ENCODE measurements around the gene DCST2. TPM values are rescaled to one million over a fixed set of nuclear protein-coding genes. Genes with fewer than 3 reads are reported as not detected.

Gene DCST2
- total RNA-seq, 2 experiments from 2014 or later, result 0.46 to 0.67 TPM

- intact Hi-C loops (cut with DNase I, micrococcal nuclease), result no loop called here
- ChIA-PET CTCF (interaction anchor here (0.7 to 0.8 kb wide), 2 partner anchors 10 to 14 kb away, joined by 3 read pairs; no protein-coding TSS in a partner anchor), POLR2A (no interaction called here)
- ATAC-seq, result no peak
- H3K9me3 Mint-ChIP-seq (ENCODE audit: low read depth), result no peaks in the 10 kb centered on the region
- peaks cover 11% of the 10 kb centered on the region for H3K4me1 Mint-ChIP-seq
- DNase-seq, result no peak
- no peak overlapping the region for H3K4me3 Mint-ChIP-seq
- H3K36me3 Mint-ChIP-seq (ENCODE audit: low read depth), result peaks cover 3% of the 10 kb centered on the region
- no peaks in the 10 kb centered on the region for H3K27me3 Mint-ChIP-seq
- H3K27ac Mint-ChIP-seq, result no peak overlapping the region
Observed at GRCh38 chr1:155024315-155024714, 9.3 kb downstream of the DCST2 start.

- H3K9me3 Mint-ChIP-seq (ENCODE audit: low read depth), result no peaks in the 10 kb centered on the region
- intact Hi-C loops (cut with DNase I, micrococcal nuclease), result no loop called here
- no peak overlapping the region for H3K4me3 Mint-ChIP-seq
- CTCF ChIA-PET, result interaction anchor here (0.5 to 1.3 kb wide), 5 partner anchors 21 to 81 kb away, joined by 3 to 5 read pairs (median 4); no protein-coding TSS in a partner anchor
- H3K4me1 Mint-ChIP-seq, result peaks cover 18% of the 10 kb centered on the region
- POLR2A ChIA-PET, result no interaction called here
- peaks cover 10% of the 10 kb centered on the region for H3K36me3 Mint-ChIP-seq (ENCODE audit: low read depth)
- DNase-seq, result no peak
- no peaks in the 10 kb centered on the region for H3K27me3 Mint-ChIP-seq
- ATAC-seq, result no peak
- H3K27ac Mint-ChIP-seq, result no peak overlapping the region
Observed at GRCh38 chr1:155023627-155024026, 10.0 kb downstream of the DCST2 start.

GRCh38 chr1:155022927-155023236 is 10.7 kb downstream of the DCST2 start:
- Mint-ChIP-seq H3K4me3 (no peak overlapping the region), H3K27me3 (no peaks in the 10 kb centered on the region), H3K9me3 (ENCODE audit: low read depth) (no peaks in the 10 kb centered on the region), H3K4me1 (peaks cover 23% of the 10 kb centered on the region), H3K36me3 (ENCODE audit: low read depth) (peaks cover 14% of the 10 kb centered on the region), H3K27ac (no peak overlapping the region)
- ChIA-PET POLR2A (no interaction called here), CTCF (interaction anchor here (0.7 to 1.3 kb wide), 8 partner anchors 16 to 678 kb away, joined by 3 to 5 read pairs (median 3); no protein-coding TSS in a partner anchor)
- DNase-seq (no peak), ATAC-seq (no peak)
- intact Hi-C loops (cut with DNase I, micrococcal nuclease), result no loop called here

- ChIA-PET POLR2A (no interaction called here), CTCF (interaction anchor here (0.7 to 1.5 kb wide), 9 partner anchors 16 to 678 kb away, joined by 3 to 5 read pairs (median 3); no protein-coding TSS in a partner anchor)
Observed at GRCh38 chr1:155022136-155022926, 11.2 kb downstream of the DCST2 start.

GRCh38 chr1:155019377-155020245 is 14.0 kb downstream of the DCST2 start:
- intact Hi-C loops (cut with DNase I, micrococcal nuclease), result loop anchor here in 1 of 2 experiments (5.0 kb wide), 1 partner anchor 33 kb away; the partner anchor contains the start of gene ADAM15
- no peak overlapping the region for H3K4me3 Mint-ChIP-seq
- H3K27ac Mint-ChIP-seq, result peak overlapping the region; percentile 58
- H3K27me3 Mint-ChIP-seq, result no peaks in the 10 kb centered on the region
- peaks cover 49% of the 10 kb centered on the region for H3K4me1 Mint-ChIP-seq
- no peaks in the 10 kb centered on the region for H3K9me3 Mint-ChIP-seq (ENCODE audit: low read depth)
- H3K36me3 Mint-ChIP-seq (ENCODE audit: low read depth), result peaks cover 33% of the 10 kb centered on the region
- CTCF ChIA-PET, result interaction anchor here (0.6 to 1.8 kb wide), 18 partner anchors 11 to 460 kb away, joined by 3 to 9 read pairs (median 4); partner anchors contain the start of genes EFNA4 and KRTCAP2
- POLR2A ChIA-PET, result interaction anchor here (0.8 kb wide), 1 partner anchor 390 kb away, joined by 4 read pairs; no protein-coding TSS in a partner anchor
- ATAC-seq (no peak), DNase-seq (no peak)

More at GRCh38 chr1:155022136-155022926, 11.2 kb downstream of the DCST2 start:
- Mint-ChIP-seq H3K4me3 (no peak overlapping the region), H3K36me3 (ENCODE audit: low read depth) (peaks cover 14% of the 10 kb centered on the region), H3K9me3 (ENCODE audit: low read depth) (no peaks in the 10 kb centered on the region), H3K27ac (no peak overlapping the region), H3K27me3 (no peaks in the 10 kb centered on the region), H3K4me1 (peaks cover 27% of the 10 kb centered on the region)
- intact Hi-C loops (cut with DNase I, micrococcal nuclease), result no loop called here
- no peak for ATAC-seq
- DNase-seq, result no peak

- ChIA-PET CTCF (interaction anchor here (0.6 to 3.9 kb wide), 12 partner anchors 11 to 459 kb away, joined by 3 to 28 read pairs (median 4); partner anchors contain the start of genes FLAD1, KRTCAP2 and PBXIP1), POLR2A (interaction anchor here (0.8 kb wide), 1 partner anchor 389 kb away, joined by 4 read pairs; no protein-coding TSS in a partner anchor)
- intact Hi-C loops (cut with DNase I, micrococcal nuclease), result loop anchor here in 1 of 2 experiments (5.0 kb wide), 1 partner anchor 34 kb away; the partner anchor contains the start of gene ADAM15
- H3K9me3 Mint-ChIP-seq (ENCODE audit: low read depth), result no peaks in the 10 kb centered on the region
- DNase-seq (no peak), ATAC-seq (no peak)
- H3K4me3 Mint-ChIP-seq, result no peak overlapping the region
- peaks cover 55% of the 10 kb centered on the region for H3K4me1 Mint-ChIP-seq
- H3K36me3 Mint-ChIP-seq (ENCODE audit: low read depth), result peaks cover 39% of the 10 kb centered on the region
- no peaks in the 10 kb centered on the region for H3K27me3 Mint-ChIP-seq
- peak overlapping the region; percentile 47 for H3K27ac Mint-ChIP-seq
Observed at GRCh38 chr1:155018617-155019348, 14.8 kb downstream of the DCST2 start.

- H3K4me3 Mint-ChIP-seq, result peak overlapping the region; percentile 53
- peak; percentile 2 for ATAC-seq
- H3K27ac Mint-ChIP-seq, result peak overlapping the region; percentile 69
- peaks cover 63% of the 10 kb centered on the region for H3K4me1 Mint-ChIP-seq
- no peaks in the 10 kb centered on the region for H3K9me3 Mint-ChIP-seq (ENCODE audit: low read depth)
- DNase-seq, result peak; percentile 30
- H3K36me3 Mint-ChIP-seq (ENCODE audit: low read depth), result peaks cover 44% of the 10 kb centered on the region
- intact Hi-C loops (cut with DNase I, micrococcal nuclease), result loop anchor here (1.0 to 5.0 kb wide), 12 partner anchors 9 to 82 kb away; partner anchors contain the start of genes ADAM15 (in 2 of the 2), CKS1B (in 2 of the 2), PYGO2 (in 2 of the 2) and FLAD1 (in 1 of the 2)
- ChIA-PET POLR2A (interaction anchor here (0.6 to 1.0 kb wide), 2 partner anchors 19 to 35 kb away, joined by 3 to 7 read pairs; partner anchors contain the start of gene FLAD1), CTCF (interaction anchor here (0.5 to 6.1 kb wide), 22 partner anchors 10 to 458 kb away, joined by 3 to 86 read pairs (median 4); partner anchors contain the start of genes DCST1, DCST2, FLAD1 and PBXIP1)
- no peaks in the 10 kb centered on the region for H3K27me3 Mint-ChIP-seq
Observed at GRCh38 chr1:155017946-155018316, 15.7 kb downstream of the DCST2 start.

GRCh38 chr1:155017041-155017945 is 16.3 kb downstream of the DCST2 start:
- Mint-ChIP-seq H3K4me3 (peak overlapping the region; percentile 53), H3K4me1 (peaks cover 69% of the 10 kb centered on the region), H3K27me3 (no peaks in the 10 kb centered on the region), H3K36me3 (ENCODE audit: low read depth) (peaks cover 51% of the 10 kb centered on the region), H3K9me3 (ENCODE audit: low read depth) (no peaks in the 10 kb centered on the region), H3K27ac (peak overlapping the region; percentile 69)
- ATAC-seq, result peak; percentile 87
- intact Hi-C loops (cut with DNase I, micrococcal nuclease), result loop anchor here (1.0 to 5.0 kb wide), 12 partner anchors 8 to 81 kb away; partner anchors contain the start of genes ADAM15 (in 2 of the 2), CKS1B (in 2 of the 2), PYGO2 (in 2 of the 2) and FLAD1 (in 1 of the 2)
- CTCF ChIA-PET, result interaction anchor here (0.5 to 6.1 kb wide), 33 partner anchors 10 to 458 kb away, joined by 3 to 86 read pairs (median 4); partner anchors contain the start of genes ADAM15, DCST1, DCST2 and FLAD1
- POLR2A ChIA-PET, result interaction anchor here (0.5 to 1.6 kb wide), 7 partner anchors 11 to 255 kb away, joined by 3 to 10 read pairs (median 5); partner anchors contain the start of gene FLAD1
- peak; percentile 97 for DNase-seq

- DNase-seq (peak; percentile 53), ATAC-seq (no peak)
- H3K4me3 Mint-ChIP-seq, result peak overlapping the region; percentile 53
- peak overlapping the region; percentile 66 for H3K27ac Mint-ChIP-seq
- POLR2A ChIA-PET, result interaction anchor here (0.5 to 1.6 kb wide), 3 partner anchors 10 to 256 kb away, joined by 5 to 10 read pairs (median 7); no protein-coding TSS in a partner anchor
- CTCF ChIA-PET, result interaction anchor here (0.7 to 6.1 kb wide), 23 partner anchors 9 to 457 kb away, joined by 3 to 86 read pairs (median 5); partner anchors contain the start of genes ADAM15, FLAD1, PBXIP1 and ZBTB7B
- H3K36me3 Mint-ChIP-seq (ENCODE audit: low read depth), result peaks cover 53% of the 10 kb centered on the region
- no peaks in the 10 kb centered on the region for H3K27me3 Mint-ChIP-seq
- intact Hi-C loops (cut with DNase I, micrococcal nuclease), result loop anchor here in 1 of 2 experiments (2.0 to 5.0 kb wide), 2 partner anchors 36 to 42 kb away; partner anchors contain the start of genes ADAM15 and CKS1B
- no peaks in the 10 kb centered on the region for H3K9me3 Mint-ChIP-seq (ENCODE audit: low read depth)
- peaks cover 75% of the 10 kb centered on the region for H3K4me1 Mint-ChIP-seq
Observed at GRCh38 chr1:155016231-155016831, 17.2 kb downstream of the DCST2 start.

Data from activated CD4-positive, alpha-beta T cell treated with anti-CD3 and anti-CD28 coated beads for 36 hours (primary cell).